A673 (cell line): ENCODE data around the gene FAM170B. TPM values are rescaled to one million over a fixed set of nuclear protein-coding genes. Genes with fewer than 3 reads are reported as not detected.

ENCODE experiments used
- BruUV-seq: library from RNA; stranded (reverse); fragments of 400-500 nt; replicated peaks from 2 replicates; lab custom pipeline; 2021; lab: Mats Ljungman, UMichigan
- CTCF ChIA-PET: fragments of 300-600 bp; sonication (Branson Sonifier 250); formaldehyde crosslinking; loops from one replicate; lab custom pipeline; 2022; ENCODE audit warnings: antibody characterized with exemption; lab: Charles Lee
- POLR2A ChIA-PET: fragments of 300-600 bp; sonication (Branson Sonifier 250); formaldehyde crosslinking; loops from one replicate; lab custom pipeline; 2022; ENCODE audit warnings: antibody characterized with exemption; ENCODE audit not compliant: low non-redundant PET; lab: Charles Lee
- DNase-seq: peaks from one replicate; pipeline ENCODE4 v3.0.0-alpha.2; 2015; ENCODE audit warnings: low spot score
- H3K27ac ChIP-seq: fragments of 200-600 bp; sonication (generic); 2 replicates; pipeline ENCODE4 v1.5.1; 2016; ENCODE audit warnings: mixed run types, low read depth, mild to moderate bottlenecking, mixed read lengths, antibody characterized with exemption, low read length; ENCODE audit not compliant: poor library complexity, severe bottlenecking
- H3K27me3 ChIP-seq: fragments of 200-600 bp; sonication (generic); replicated peaks from 2 replicates; pipeline ENCODE4 v1.6.1; 2017; ENCODE audit warnings: mixed run types, low read depth, mild to moderate bottlenecking, mixed read lengths, antibody characterized with exemption, low read length; ENCODE audit not compliant: insufficient read depth, poor library complexity
- H3K36me3 ChIP-seq: fragments of 200-600 bp; sonication (generic); 2 replicates; pipeline ENCODE4 v1.6.1; 2016; ENCODE audit warnings: mixed run types, mild to moderate bottlenecking, mixed read lengths, antibody characterized with exemption, low read length; ENCODE audit not compliant: insufficient read depth, poor library complexity, severe bottlenecking
- H3K4me1 ChIP-seq: fragments of 200-600 bp; sonication (generic); 2 replicates; pipeline ENCODE4 v1.6.1; 2017; ENCODE audit warnings: mixed run types, mild to moderate bottlenecking, mixed read lengths, antibody characterized with exemption, low read length; ENCODE audit not compliant: insufficient read depth, poor library complexity, severe bottlenecking
- H3K4me3 ChIP-seq: fragments of 200-600 bp; sonication (generic); 2 replicates; pipeline ENCODE4 v1.5.1; 2016; ENCODE audit warnings: low read depth, mixed run types, mild to moderate bottlenecking, mixed read lengths, low read length; ENCODE audit not compliant: poor library complexity, severe bottlenecking
- H3K9me3 ChIP-seq: fragments of 200-600 bp; sonication (generic); 2 replicates; pipeline ENCODE4 v1.6.1; 2016; ENCODE audit warnings: mixed run types, low read depth, mild to moderate bottlenecking, mixed read lengths, antibody characterized with exemption, low read length; ENCODE audit not compliant: poor library complexity, severe bottlenecking
- EZH2 ChIP-seq: fragments of 200-600 bp; sonication (generic); IDR thresholded peaks from 2 replicates; pipeline ENCODE4 v1.6.1; 2017; ENCODE audit warnings: borderline replicate concordance, low read depth, mild to moderate bottlenecking, mixed read lengths, antibody characterized with exemption, low read length; ENCODE audit not compliant: poor library complexity, severe bottlenecking
- intact Hi-C: fragments of 100-400 bp; cut with micrococcal nuclease; formaldehyde crosslinking; loops from one replicate; pipeline ENCODE4 v1.10.0; 2022; ENCODE audit not compliant: unreplicated experiment
- total RNA-seq: library from RNA; stranded (reverse); gene quantifications from 2 replicates; pipeline ENCODE4 v1.2.3, GENCODE V29; 2021
- TF ChIP-seq, protein P1 (sequence below): fragments of 300-800, 200-600 bp; sonication (generic); conservative IDR thresholded peaks from 2 replicates; pipeline ENCODE4 v1.5.1; 2017; ENCODE audit warnings: low read depth, mild to moderate bottlenecking, antibody characterized with exemption, low read length, moderate library complexity, mixed read lengths

The FAM170B gene
- total RNA-seq, 1 experiment from 2014 or later: not detected

- no peak for DNase-seq
- Histone ChIP-seq H3K27me3 (peaks cover 21% of the 10 kb centered on the region), H3K4me1 (no peaks in the 10 kb centered on the region), H3K27ac (no peak overlapping the region), H3K36me3 (no peaks in the 10 kb centered on the region), H3K9me3 (no peaks in the 10 kb centered on the region), H3K4me3 (no peak overlapping the region)
- no peak for TF ChIP-seq EZH2
- TF ChIP-seq, protein P1, sequence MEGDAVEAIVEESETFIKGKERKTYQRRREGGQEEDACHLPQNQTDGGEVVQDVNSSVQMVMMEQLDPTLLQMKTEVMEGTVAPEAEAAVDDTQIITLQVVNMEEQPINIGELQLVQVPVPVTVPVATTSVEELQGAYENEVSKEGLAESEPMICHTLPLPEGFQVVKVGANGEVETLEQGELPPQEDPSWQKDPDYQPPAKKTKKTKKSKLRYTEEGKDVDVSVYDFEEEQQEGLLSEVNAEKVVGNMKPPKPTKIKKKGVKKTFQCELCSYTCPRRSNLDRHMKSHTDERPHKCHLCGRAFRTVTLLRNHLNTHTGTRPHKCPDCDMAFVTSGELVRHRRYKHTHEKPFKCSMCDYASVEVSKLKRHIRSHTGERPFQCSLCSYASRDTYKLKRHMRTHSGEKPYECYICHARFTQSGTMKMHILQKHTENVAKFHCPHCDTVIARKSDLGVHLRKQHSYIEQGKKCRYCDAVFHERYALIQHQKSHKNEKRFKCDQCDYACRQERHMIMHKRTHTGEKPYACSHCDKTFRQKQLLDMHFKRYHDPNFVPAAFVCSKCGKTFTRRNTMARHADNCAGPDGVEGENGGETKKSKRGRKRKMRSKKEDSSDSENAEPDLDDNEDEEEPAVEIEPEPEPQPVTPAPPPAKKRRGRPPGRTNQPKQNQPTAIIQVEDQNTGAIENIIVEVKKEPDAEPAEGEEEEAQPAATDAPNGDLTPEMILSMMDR: no peak
- no TSS peak for BruUV-seq
- ChIA-PET CTCF (no interaction called here), POLR2A (no interaction called here)
- intact Hi-C loops: no loop called here
Observed at GRCh38 chr10:49150426-49150825, 16.6 kb upstream of the FAM170B start.

DNA sequence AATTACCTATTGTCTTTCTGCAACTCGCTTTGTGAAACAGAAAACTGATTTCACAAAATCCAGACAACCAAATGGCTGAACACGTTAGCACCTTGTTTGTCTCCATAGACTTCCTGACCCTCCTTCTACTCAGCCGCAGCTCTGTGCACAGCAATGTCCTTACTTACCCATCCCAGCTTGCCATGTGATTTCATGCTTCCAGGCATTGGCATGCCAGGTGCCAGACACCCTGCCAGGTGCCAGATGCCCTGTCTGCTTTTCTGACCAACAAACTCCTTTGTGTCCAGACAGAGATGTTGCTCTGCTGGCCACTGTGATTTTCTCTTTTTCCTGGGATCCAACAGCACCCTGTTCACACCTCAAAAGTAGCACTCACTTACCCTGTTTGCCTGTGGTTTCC lies 16.1 kb upstream of the FAM170B start:
- BruUV-seq: no TSS peak

DNA sequence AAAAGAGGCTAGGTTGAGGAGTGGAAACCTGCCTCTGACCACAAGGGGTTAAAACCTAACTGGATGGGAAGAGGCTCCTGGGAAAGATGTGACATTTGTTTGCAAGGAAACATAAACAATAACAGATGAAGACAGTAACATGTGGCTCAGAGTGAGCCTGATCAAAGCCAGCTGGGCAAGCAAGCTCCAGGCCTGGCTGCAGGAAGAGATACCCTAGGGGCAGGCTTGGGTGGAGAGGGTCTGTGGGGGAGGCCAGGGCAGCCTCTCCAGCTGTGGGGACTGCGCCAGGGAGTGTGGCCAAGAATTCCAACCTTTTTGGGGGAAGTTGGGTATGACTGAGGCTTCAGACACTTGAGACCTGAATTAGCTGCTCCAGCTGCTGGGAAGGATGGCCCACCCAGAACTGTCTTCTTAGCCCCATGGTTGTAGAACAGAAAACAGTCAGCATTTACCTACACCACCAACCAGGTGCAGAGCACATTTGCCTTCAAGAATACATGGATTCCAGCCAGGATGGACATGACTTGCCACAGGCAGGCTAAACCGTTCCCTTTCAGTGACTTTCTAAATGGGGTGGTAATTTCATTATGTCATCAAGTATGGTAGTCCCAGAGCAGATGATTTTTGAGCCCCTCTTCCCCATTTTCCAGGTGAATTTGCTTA lies 10.4 kb upstream of the FAM170B start:
- Histone ChIP-seq H3K27ac (no peak overlapping the region), H3K27me3 (no peaks in the 10 kb centered on the region), H3K36me3 (no peaks in the 10 kb centered on the region), H3K4me1 (no peaks in the 10 kb centered on the region), H3K4me3 (no peak overlapping the region), H3K9me3 (no peaks in the 10 kb centered on the region)
- no peak for DNase-seq
- no TSS peak for BruUV-seq
- TF ChIP-seq EZH2: no peak
- TF ChIP-seq, protein P1: no peak
- intact Hi-C loops: no loop called here
- ChIA-PET POLR2A (no interaction called here), CTCF (no interaction called here)

More for the DNA sequence above, 16.1 kb upstream of the FAM170B start:
- Histone ChIP-seq H3K4me3 (no peak overlapping the region), H3K36me3 (no peaks in the 10 kb centered on the region), H3K4me1 (no peaks in the 10 kb centered on the region), H3K9me3 (no peaks in the 10 kb centered on the region), H3K27me3 (peaks cover 17% of the 10 kb centered on the region), H3K27ac (no peak overlapping the region)
- CTCF ChIA-PET: no interaction called here
- POLR2A ChIA-PET: no interaction called here
- no peak for DNase-seq
- TF ChIP-seq EZH2: no peak
- TF ChIP-seq, protein P1: no peak
- intact Hi-C loops: no loop called here
